Liver (tissue), 9 donors: ENCODE measurements around the gene TGM3. TPM values are rescaled to one million over a fixed set of nuclear protein-coding genes. Genes with fewer than 3 reads are reported as not detected.
"Not testable (repeated sequence)": the region's sequence is repeated elsewhere in the genome, so short reads cannot be mapped to it uniquely, and the experiment has no call there.

Source experiments
- DNase-seq: peaks from one replicate; pipeline ENCODE4 v3.0.0-alpha.2; 2017; ENCODE audit warnings: low spot score
- H3K27ac ChIP-seq, 2 donors: one replicate each; pipeline ENCODE4 v1.7.0; 2013; ENCODE audit warnings: inconsistent platforms in 2 of 2, low read length in 2 of 2, control low read depth in 1 of 2, low read depth in 1 of 2, mild to moderate bottlenecking in 1 of 2
- H3K27me3 ChIP-seq, 4 donors: one replicate each; pipeline versions ENCODE4 v1.6.1 to v1.7.0; 2013; ENCODE audit warnings: low read length in 3 of 4, inconsistent platforms in 1 of 4, mild to moderate bottlenecking in 1 of 4, moderate library complexity in 1 of 4; ENCODE audit not compliant: control insufficient read depth in 4 of 4, insufficient read depth in 4 of 4
- H3K36me3 ChIP-seq, 4 donors: one replicate each; pipeline versions ENCODE4 v1.6.1 to v1.7.0; 2013; ENCODE audit warnings: low read length in 3 of 4, mild to moderate bottlenecking in 3 of 4, low read depth in 1 of 4, moderate library complexity in 1 of 4; ENCODE audit not compliant: control insufficient read depth in 4 of 4, insufficient read depth in 3 of 4
- H3K4me1 ChIP-seq, 4 donors: one replicate each; pipeline versions ENCODE4 v1.6.1 to v1.7.0; 2013; ENCODE audit warnings: low read length in 3 of 4, mild to moderate bottlenecking in 3 of 4, moderate library complexity in 1 of 4; ENCODE audit not compliant: control insufficient read depth in 4 of 4, insufficient read depth in 4 of 4
- H3K4me3 ChIP-seq, 3 donors: one replicate each; pipeline versions ENCODE4 v1.6.1 to v1.7.0; 2013; ENCODE audit warnings: low read length in 3 of 3, control low read depth in 1 of 3, low read depth in 1 of 3, mild to moderate bottlenecking in 1 of 3
- H3K9ac ChIP-seq, 2 donors: one replicate each; pipeline ENCODE4 v1.7.0; 2013; ENCODE audit warnings: low read length in 2 of 2, mild to moderate bottlenecking in 2 of 2, moderate library complexity in 2 of 2, control low read depth in 1 of 2, low read depth in 1 of 2
- H3K9me3 ChIP-seq, 4 donors: one replicate each; pipeline versions ENCODE4 v1.6.1 to v1.7.0; 2013; ENCODE audit warnings: low read length in 3 of 4; ENCODE audit not compliant: control insufficient read depth in 4 of 4
- EGR1 ChIP-seq, 2 donors: IDR thresholded peaks; 2 replicates each; pipeline ENCODE4 v1.6.1; 2016 to 2018; ENCODE audit warnings: antibody characterized with exemption in 2 of 2, low read depth in 2 of 2
- FOXA1 ChIP-seq: IDR thresholded peaks from 2 replicates; pipeline ENCODE4 v1.6.1; 2016; ENCODE audit warnings: antibody characterized with exemption
- FOXA2 ChIP-seq: IDR thresholded peaks from 2 replicates; pipeline ENCODE4 v1.6.1; 2016; ENCODE audit warnings: antibody characterized with exemption
- GABPA ChIP-seq, 2 donors: IDR thresholded peaks in 1 of 2; conservative IDR thresholded peaks in 1 of 2; 2 replicates each; pipeline ENCODE4 v1.6.1; 2016; ENCODE audit warnings: antibody characterized with exemption in 2 of 2, mild to moderate bottlenecking in 1 of 2, moderate library complexity in 1 of 2
- HNF4A ChIP-seq, 2 donors: conservative IDR thresholded peaks; 2 replicates each; pipeline ENCODE4 v1.6.1; 2016; ENCODE audit warnings: antibody characterized with exemption in 2 of 2, mild to moderate bottlenecking in 2 of 2
- HNF4G ChIP-seq: IDR thresholded peaks from 2 replicates; pipeline ENCODE4 v1.6.1; 2016; ENCODE audit warnings: antibody characterized with exemption
- JUND ChIP-seq, 2 donors: IDR thresholded peaks; 2 replicates each; pipeline ENCODE4 v1.6.1; 2016; ENCODE audit warnings: antibody characterized with exemption in 2 of 2
- MAX ChIP-seq: IDR thresholded peaks from 2 replicates; pipeline ENCODE4 v1.6.1; 2016; ENCODE audit warnings: antibody characterized with exemption
- NR2F2 ChIP-seq: IDR thresholded peaks from 2 replicates; pipeline ENCODE4 v1.6.1; 2016; ENCODE audit warnings: antibody characterized with exemption
- RAD21 ChIP-seq, 2 donors: IDR thresholded peaks; 2 replicates each; pipeline ENCODE4 v1.6.1; 2016; ENCODE audit warnings: antibody characterized with exemption in 2 of 2, mild to moderate bottlenecking in 2 of 2
- RXRA ChIP-seq, 2 donors: IDR thresholded peaks; 2 replicates each; pipeline ENCODE4 v1.6.1; 2017 to 2018; ENCODE audit warnings: antibody characterized with exemption in 2 of 2, mild to moderate bottlenecking in 1 of 2
- SP1 ChIP-seq: IDR thresholded peaks from 2 replicates; pipeline ENCODE4 v1.6.1; 2018; ENCODE audit warnings: antibody characterized with exemption, mild to moderate bottlenecking
- TAF1 ChIP-seq: conservative IDR thresholded peaks from 2 replicates; pipeline ENCODE4 v1.6.1; 2016; ENCODE audit warnings: antibody characterized with exemption, mild to moderate bottlenecking
- YY1 ChIP-seq: IDR thresholded peaks from 2 replicates; pipeline ENCODE4 v1.6.1; 2016; ENCODE audit warnings: antibody characterized with exemption, mild to moderate bottlenecking
- ZBTB33 ChIP-seq: IDR thresholded peaks from 2 replicates; pipeline ENCODE4 v1.6.1; 2016; ENCODE audit warnings: antibody characterized with exemption
- WGBS: extraction: QIAGEN DNeasy Blood & Tissue Kit; methylation state at CpG from one replicate; pipeline ENCODE4 v1.1.7; 2013; 5-methylcytosine and 5-hydroxymethylcytosine counted together
- polyA plus RNA-seq, 2 donors: library from polyadenylated mRNA; stranded (reverse) in 1 of 2; unstranded in 1 of 2; fragments of 200-250 nt in 1 of 2; fragments of >200 nt in 1 of 2; fragmentation: Nextera tagmentation in 1 of 2; extraction: Ambion mirVana in 1 of 2; gene quantifications; one replicate each; pipeline versions ENCODE4 v1.2.1 to v1.2.3, GENCODE V29; 2013 to 2015
- total RNA-seq, 2 donors: library from RNA; depleted of rRNA; stranded (reverse); fragments of >200 nt; gene quantifications; one replicate each; pipeline ENCODE4 v1.2.3, GENCODE V29; 2014
- TF ChIP-seq, protein P1 (sequence below): IDR thresholded peaks from 2 replicates; pipeline ENCODE4 v1.6.1; 2016; ENCODE audit warnings: antibody characterized with exemption
- TF ChIP-seq, protein P2 (sequence below): fragments of 150-350 bp; IDR thresholded peaks from 2 replicates; pipeline ENCODE4 v1.5.1; 2017; ENCODE audit warnings: improper control_type of control experiment, low read depth, low read length; ENCODE audit not compliant: missing input control
- donor health status: healthy.
- donor health status: healthy.
- donor health status: healthy.
- donor health status: healthy.
- donor health status: healthy.

TGM3 gene
- total and polyA plus RNA-seq, 4 donors: 0.05 to 0.28 (median 0.08) TPM; not detected in 1

DNA sequence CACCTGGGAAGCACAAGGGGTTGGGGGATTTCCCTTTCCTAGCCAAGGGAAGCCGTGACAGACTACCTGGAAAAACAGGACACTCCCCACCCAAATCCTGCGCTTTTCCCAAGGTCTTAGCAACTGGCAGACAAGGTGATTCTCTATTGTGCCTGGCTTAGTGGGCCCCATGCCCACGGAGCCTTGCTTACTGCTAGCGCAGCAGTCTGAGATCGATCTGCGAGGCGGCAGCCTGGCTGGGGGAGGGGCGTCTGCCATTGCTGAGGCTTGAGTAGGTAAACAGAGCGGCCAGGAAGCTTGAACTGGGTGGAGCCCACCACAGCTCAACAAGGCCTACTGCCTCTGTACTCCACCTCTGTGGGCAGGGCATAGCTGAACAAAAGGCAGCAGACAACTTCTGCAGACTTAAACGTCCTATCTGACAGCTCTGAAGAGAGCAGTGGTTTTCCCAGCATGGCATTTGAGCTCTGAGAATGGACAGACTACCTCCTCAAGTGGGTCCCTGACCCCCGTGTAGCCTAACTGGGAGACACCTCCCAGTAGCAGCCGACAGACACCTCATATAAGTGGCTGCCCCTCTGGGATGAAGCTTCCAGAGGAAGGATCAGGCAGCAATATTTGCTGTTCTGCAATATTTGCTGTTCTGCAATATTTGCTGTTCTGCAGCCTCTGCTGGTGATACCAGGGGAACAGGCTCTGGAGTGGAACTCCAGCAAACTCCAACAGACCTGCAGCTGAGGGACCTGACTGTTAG is 31.0 kb upstream of the TGM3 start:
- H3K36me3 ChIP-seq, H3K4me3 ChIP-seq, H3K27me3 ChIP-seq, H3K9me3 ChIP-seq, DNase-seq: not testable (repeated sequence)
- Histone ChIP-seq H3K9ac (peak overlapping the region in 1 of 2 donors; percentile 28), H3K4me1 (peaks cover 10 to 24% (median 17%) of the 10 kb centered on the region in 4 donors), H3K27ac (peak overlapping the region; percentile 67 to 71)
- TF ChIP-seq FOXA2 (peak; percentile 20), RXRA (IDR thresholded peaks at IDR 0.05) (peak; percentile 34 to 62), SP1 (peak; percentile 72), YY1 (peak; percentile 54), HNF4A (conservative IDR thresholded peaks at IDR 0.05) (peak; percentile 34 to 40), RAD21 (IDR thresholded peaks at IDR 0.05) (peak in 1 of 2 donors; percentile 45), MAX (peak; percentile 30)
- TF ChIP-seq, protein P1, sequence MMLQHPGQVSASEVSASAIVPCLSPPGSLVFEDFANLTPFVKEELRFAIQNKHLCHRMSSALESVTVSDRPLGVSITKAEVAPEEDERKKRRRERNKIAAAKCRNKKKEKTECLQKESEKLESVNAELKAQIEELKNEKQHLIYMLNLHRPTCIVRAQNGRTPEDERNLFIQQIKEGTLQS: peak; percentile 38
- 21% methylated on average over 12 of the region's 12 CpGs for WGBS

DNA sequence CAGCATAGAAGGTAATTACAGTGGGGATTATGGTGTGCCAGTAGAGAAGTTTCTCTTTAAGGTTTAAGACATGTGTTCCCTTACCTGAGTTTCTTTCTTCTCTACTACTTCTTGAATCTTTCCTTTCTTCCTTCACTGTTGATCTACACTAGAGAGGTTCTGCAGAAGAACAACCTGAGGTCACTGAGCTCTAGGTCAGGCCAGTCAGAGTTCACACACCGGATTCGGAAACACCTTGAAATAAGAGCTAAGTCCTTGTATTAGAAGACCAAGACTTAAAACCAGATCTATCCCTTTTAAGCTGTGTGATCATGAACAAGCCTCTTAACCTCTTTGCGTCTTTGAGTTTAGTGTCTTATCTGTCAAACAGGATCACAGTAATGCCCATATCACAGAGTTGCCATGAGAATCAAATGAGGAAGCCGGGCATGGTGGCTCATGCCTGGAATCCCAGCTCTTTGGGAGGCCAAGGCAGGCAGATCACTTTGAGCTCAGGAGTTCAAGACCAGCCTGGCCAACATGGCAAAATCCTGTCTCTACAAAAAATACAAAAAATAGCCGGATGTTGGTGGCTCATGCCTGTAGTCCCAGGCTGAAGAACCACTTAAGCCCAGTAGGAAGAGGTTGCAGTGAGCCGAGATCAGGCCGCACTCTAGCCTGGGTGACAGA is 22.0 kb upstream of the TGM3 start:
- WGBS: 79% methylated on average over 7 of the region's 7 CpGs
- no peak overlapping the region for H3K4me3 ChIP-seq
- no peak overlapping the region for H3K27ac ChIP-seq
- no peak overlapping the region for H3K9ac ChIP-seq
- TF ChIP-seq FOXA1: no peak
- peak; percentile 41 to 82 for TF ChIP-seq RXRA (IDR thresholded peaks at IDR 0.05)
- H3K4me1 ChIP-seq: peaks cover 2 to 23% (median 11%) of the 10 kb centered on the region in 4 donors
- no peaks in the 10 kb centered on the region for H3K36me3 ChIP-seq
- DNase-seq: no peak
- no peaks in the 10 kb centered on the region for H3K27me3 ChIP-seq
- H3K9me3 ChIP-seq: no peaks in the 10 kb centered on the region

- Histone ChIP-seq H3K36me3 (no peaks in the 10 kb centered on the region), H3K9me3 (no peaks in the 10 kb centered on the region), H3K4me1 (peaks cover 2 to 23% (median 11%) of the 10 kb centered on the region in 4 donors), H3K27me3 (no peaks in the 10 kb centered on the region), H3K27ac (no peak overlapping the region), H3K9ac (peak overlapping the region in 1 of 2 donors; percentile 29), H3K4me3 (no peak overlapping the region)
- 24% methylated on average over 1 of the region's 1 CpG for WGBS
- no peak for DNase-seq
- TF ChIP-seq MAX (peak; percentile 66), FOXA1 (peak; percentile 90), YY1 (peak; percentile 66), SP1 (peak; percentile 56), GABPA (IDR thresholded peaks at IDR 0.05 in 1 of 2, conservative IDR thresholded peaks at IDR 0.05 in 1 of 2) (peak in 1 of 2 donors; percentile 28), NR2F2 (no peak), TAF1 (no peak), EGR1 (IDR thresholded peaks at IDR 0.05; ENCODE audit: low read depth in 2 of 2) (peak; percentile 46 to 86), HNF4A (conservative IDR thresholded peaks at IDR 0.05) (peak; percentile 48 to 73), JUND (IDR thresholded peaks at IDR 0.05) (peak in 1 of 2 donors; percentile 71), FOXA2 (peak; percentile 96), HNF4G (no peak), ZBTB33 (peak; percentile 72), RAD21 (IDR thresholded peaks at IDR 0.05) (peak; percentile 72 to 79)
- TF ChIP-seq, protein P1: no peak
- TF ChIP-seq, protein P2, sequence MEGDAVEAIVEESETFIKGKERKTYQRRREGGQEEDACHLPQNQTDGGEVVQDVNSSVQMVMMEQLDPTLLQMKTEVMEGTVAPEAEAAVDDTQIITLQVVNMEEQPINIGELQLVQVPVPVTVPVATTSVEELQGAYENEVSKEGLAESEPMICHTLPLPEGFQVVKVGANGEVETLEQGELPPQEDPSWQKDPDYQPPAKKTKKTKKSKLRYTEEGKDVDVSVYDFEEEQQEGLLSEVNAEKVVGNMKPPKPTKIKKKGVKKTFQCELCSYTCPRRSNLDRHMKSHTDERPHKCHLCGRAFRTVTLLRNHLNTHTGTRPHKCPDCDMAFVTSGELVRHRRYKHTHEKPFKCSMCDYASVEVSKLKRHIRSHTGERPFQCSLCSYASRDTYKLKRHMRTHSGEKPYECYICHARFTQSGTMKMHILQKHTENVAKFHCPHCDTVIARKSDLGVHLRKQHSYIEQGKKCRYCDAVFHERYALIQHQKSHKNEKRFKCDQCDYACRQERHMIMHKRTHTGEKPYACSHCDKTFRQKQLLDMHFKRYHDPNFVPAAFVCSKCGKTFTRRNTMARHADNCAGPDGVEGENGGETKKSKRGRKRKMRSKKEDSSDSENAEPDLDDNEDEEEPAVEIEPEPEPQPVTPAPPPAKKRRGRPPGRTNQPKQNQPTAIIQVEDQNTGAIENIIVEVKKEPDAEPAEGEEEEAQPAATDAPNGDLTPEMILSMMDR: peak; percentile 49
These were observed 19.8 kb upstream of the TGM3 start for GRCh38 chr20:2276015-2276414.
